CD4-positive, alpha-beta T cell treated with Interleukin-4 for 4 hours (primary cell): ENCODE results near the gene TMC4.

Experiments used
- DNase-seq: peaks from one replicate; pipeline ENCODE4 v3.0.0-alpha.2; 2020

The TMC4 gene

GRCh38 chr19:54153731-54154326 is 19.1 kb downstream of the TMC4 start:
- DNase-seq = no peak

GRCh38 chr19:54152878-54153524 is 20.0 kb downstream of the TMC4 start:
- DNase-seq = no peak

- DNase-seq = no peak
Observed at GRCh38 chr19:54152267-54152666, 20.7 kb downstream of the TMC4 start.

GRCh38 chr19:54151362-54152035 is 21.5 kb downstream of the TMC4 start:
- DNase-seq = no peak

- DNase-seq = no peak
Observed at GRCh38 chr19:54149021-54149812, 23.7 kb downstream of the TMC4 start.

- DNase-seq = no peak
Observed at GRCh38 chr19:54148158-54148557, 24.8 kb downstream of the TMC4 start.

- DNase-seq = no peak
Observed at GRCh38 chr19:54147676-54148075, 25.3 kb downstream of the TMC4 start.

GRCh38 chr19:54145541-54146158 is 27.3 kb downstream of the TMC4 start:
- no peak for DNase-seq

GRCh38 chr19:54142166-54142780 is 30.7 kb downstream of the TMC4 start:
- no peak for DNase-seq

GRCh38 chr19:54141356-54141755 is 31.6 kb downstream of the TMC4 start:
- no peak for DNase-seq

GRCh38 chr19:54138489-54139256 is 34.3 kb downstream of the TMC4 start:
- no peak for DNase-seq

- peak; percentile 27 for DNase-seq
Observed at GRCh38 chr19:54137699-54138488, 35.1 kb downstream of the TMC4 start, which contains the start of gene CNOT3. CNOT3 (plus strand) TSS chr19:54137762; CDS start chr19:54142979, 5,217 bp downstream.

GRCh38 chr19:54136864-54137698 is 35.9 kb downstream of the TMC4 start:
- peak; percentile 100 for DNase-seq

GRCh38 chr19:54136086-54136863 is 36.7 kb downstream of the TMC4 start:
- DNase-seq = no peak

- no peak for DNase-seq
Observed at GRCh38 chr19:54133957-54134590, 38.9 kb downstream of the TMC4 start.

- DNase-seq = no peak
Observed at GRCh38 chr19:54133312-54133956, 39.5 kb downstream of the TMC4 start.

GRCh38 chr19:54129617-54129996 is 43.4 kb downstream of the TMC4 start:
- no peak for DNase-seq
